Fibroblast of lung (primary cell): Measurements from ENCODE around the gene NPM1. TPM values are rescaled to one million over a fixed set of nuclear protein-coding genes. Genes with fewer than 3 reads are reported as not detected.

ENCODE experiments used
- DNase-seq, 2 donors: peaks; one replicate each; pipeline versions ENCODE4 v3.0.0 to v3.0.0-alpha.2; 2010; ENCODE audit warnings: low read depth in 2 of 2
- H2AFZ ChIP-seq: 2 replicates; pipeline ENCODE4 v1.5.1; 2012; ENCODE audit warnings: low read length, control low read depth, inconsistent platforms
- H3K27ac ChIP-seq: 2 replicates; pipeline ENCODE4 v1.5.1; 2011; ENCODE audit warnings: low read length, control low read depth; ENCODE audit not compliant: insufficient read depth
- H3K27me3 ChIP-seq: 2 replicates; pipeline ENCODE4 v1.5.1; 2011; ENCODE audit warnings: mild to moderate bottlenecking, low read length; ENCODE audit not compliant: control insufficient read depth, insufficient read depth
- H3K36me3 ChIP-seq: 2 replicates; pipeline ENCODE4 v1.5.1; 2011; ENCODE audit warnings: low read length; ENCODE audit not compliant: control insufficient read depth, insufficient read depth
- H3K4me1 ChIP-seq: 2 replicates; pipeline ENCODE4 v1.5.1; 2011; ENCODE audit warnings: low read length; ENCODE audit not compliant: control insufficient read depth, insufficient read depth; ENCODE audit errors: extremely low read depth
- H3K4me2 ChIP-seq: 2 replicates; pipeline ENCODE4 v1.5.1; 2011; ENCODE audit warnings: low read length, control low read depth; ENCODE audit not compliant: insufficient read depth; ENCODE audit errors: extremely low read depth
- H3K4me3 ChIP-seq, 4 experiments: fragments of 200-600 bp in 1 of 4; sonication (generic) in 1 of 4; replicated peaks in 1 of 4; 2 replicates each; pipeline ENCODE4 v1.5.1; 2011 to 2016; ENCODE audit warnings: low read length in 4 of 4, low read depth in 3 of 4, mild to moderate bottlenecking in 3 of 4, control low read depth in 2 of 4, inconsistent platforms in 1 of 4, mixed read lengths in 1 of 4; ENCODE audit not compliant: insufficient read depth in 1 of 4; ENCODE audit errors: control extremely low read depth in 1 of 4
- H3K79me2 ChIP-seq: 2 replicates; pipeline ENCODE4 v1.5.1; 2012; ENCODE audit warnings: mild to moderate bottlenecking, low read length, inconsistent platforms; ENCODE audit not compliant: control insufficient read depth, insufficient read depth
- H3K9ac ChIP-seq: 2 replicates; pipeline ENCODE4 v1.5.1; 2011; ENCODE audit warnings: mild to moderate bottlenecking, low read length, control low read depth; ENCODE audit not compliant: insufficient read depth
- H3K9me3 ChIP-seq: 2 replicates; pipeline ENCODE4 v1.5.1; 2012; ENCODE audit warnings: low read depth, low read length; ENCODE audit not compliant: control insufficient read depth, insufficient read depth
- H4K20me1 ChIP-seq: 2 replicates; pipeline ENCODE4 v1.5.1; 2011; ENCODE audit warnings: low read length; ENCODE audit not compliant: control insufficient read depth, insufficient read depth; ENCODE audit errors: extremely low read depth
- EZH2 ChIP-seq: IDR thresholded peaks from 2 replicates; pipeline ENCODE4 v1.5.1; 2012; ENCODE audit warnings: low read length, control low read depth, mild to moderate bottlenecking; ENCODE audit errors: missing control alignments
- polyA plus RNA-seq, 2 donors: library from polyadenylated mRNA; depleted of rRNA in 1 of 2; stranded (reverse) in 1 of 2; unstranded in 1 of 2; fragments of >200 nt; gene quantifications; 2 replicates each; pipeline ENCODE4 v1.2.1, GENCODE V29; 2011 to 2012; ENCODE audit warnings: missing spikeins in 1 of 2
- total RNA-seq: library from RNA; depleted of rRNA; stranded (reverse); fragments of >200 nt; gene quantifications from 2 replicates; pipeline ENCODE4 v1.2.1, GENCODE V29; 2014
- TF ChIP-seq, protein P1 (sequence below), 2 donors: IDR thresholded peaks in 1 of 2; conservative IDR thresholded peaks in 1 of 2; 1 replicate in 1 of 2; 2 replicates in 1 of 2; pipeline ENCODE4 v1.5.1; 2011 to 2012; ENCODE audit warnings: low read length in 2 of 2, control low read depth in 1 of 2, inconsistent platforms in 1 of 2, low read depth in 1 of 2, mild to moderate bottlenecking in 1 of 2

Gene NPM1
- total and polyA plus RNA-seq, 2 donors (not counting 1 experiment from before 2014, with no cell fraction given) = 1,067 to 4,158 TPM

DNA sequence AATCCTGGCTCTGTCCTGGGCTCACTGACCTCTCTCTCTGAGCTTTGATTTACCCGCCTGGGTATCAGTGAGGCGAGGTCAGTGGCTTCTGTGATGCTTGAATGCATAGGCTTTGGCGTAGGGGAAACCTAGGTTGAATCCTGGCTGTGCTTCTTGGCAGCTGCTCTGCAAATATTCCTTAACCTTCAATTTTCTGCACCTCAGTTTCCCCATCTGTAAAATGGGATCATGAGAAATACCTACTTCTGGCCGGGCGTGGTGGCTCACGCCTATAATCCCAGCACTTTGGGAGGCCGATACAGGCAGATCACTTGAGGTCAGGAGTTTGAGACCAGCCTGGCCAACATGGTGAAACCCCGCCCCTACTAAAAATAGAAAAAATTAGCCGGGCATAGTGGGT, 39.0 kb downstream of the NPM1 start:
- no peak overlapping the region for H2AFZ ChIP-seq
- no peaks in the 10 kb centered on the region for H3K27me3 ChIP-seq
- H3K9ac ChIP-seq = no peak overlapping the region
- H4K20me1 ChIP-seq = no peaks in the 10 kb centered on the region
- no peaks in the 10 kb centered on the region for H3K9me3 ChIP-seq
- no peak for DNase-seq
- H3K4me1 ChIP-seq = no peaks in the 10 kb centered on the region
- H3K4me2 ChIP-seq = no peak overlapping the region
- no peaks in the 10 kb centered on the region for H3K36me3 ChIP-seq
- no peak overlapping the region for H3K4me3 ChIP-seq
- TF ChIP-seq, protein P1, sequence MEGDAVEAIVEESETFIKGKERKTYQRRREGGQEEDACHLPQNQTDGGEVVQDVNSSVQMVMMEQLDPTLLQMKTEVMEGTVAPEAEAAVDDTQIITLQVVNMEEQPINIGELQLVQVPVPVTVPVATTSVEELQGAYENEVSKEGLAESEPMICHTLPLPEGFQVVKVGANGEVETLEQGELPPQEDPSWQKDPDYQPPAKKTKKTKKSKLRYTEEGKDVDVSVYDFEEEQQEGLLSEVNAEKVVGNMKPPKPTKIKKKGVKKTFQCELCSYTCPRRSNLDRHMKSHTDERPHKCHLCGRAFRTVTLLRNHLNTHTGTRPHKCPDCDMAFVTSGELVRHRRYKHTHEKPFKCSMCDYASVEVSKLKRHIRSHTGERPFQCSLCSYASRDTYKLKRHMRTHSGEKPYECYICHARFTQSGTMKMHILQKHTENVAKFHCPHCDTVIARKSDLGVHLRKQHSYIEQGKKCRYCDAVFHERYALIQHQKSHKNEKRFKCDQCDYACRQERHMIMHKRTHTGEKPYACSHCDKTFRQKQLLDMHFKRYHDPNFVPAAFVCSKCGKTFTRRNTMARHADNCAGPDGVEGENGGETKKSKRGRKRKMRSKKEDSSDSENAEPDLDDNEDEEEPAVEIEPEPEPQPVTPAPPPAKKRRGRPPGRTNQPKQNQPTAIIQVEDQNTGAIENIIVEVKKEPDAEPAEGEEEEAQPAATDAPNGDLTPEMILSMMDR (conservative IDR thresholded peaks at IDR 0.05 in 1 of 2, IDR thresholded peaks at IDR 0.05 in 1 of 2; ENCODE audit: low read depth in 1 of 2, low read length in 2 of 2) = no peak
- no peak for TF ChIP-seq EZH2
- no peak overlapping the region for H3K27ac ChIP-seq
- H3K79me2 ChIP-seq = no peaks in the 10 kb centered on the region

DNA sequence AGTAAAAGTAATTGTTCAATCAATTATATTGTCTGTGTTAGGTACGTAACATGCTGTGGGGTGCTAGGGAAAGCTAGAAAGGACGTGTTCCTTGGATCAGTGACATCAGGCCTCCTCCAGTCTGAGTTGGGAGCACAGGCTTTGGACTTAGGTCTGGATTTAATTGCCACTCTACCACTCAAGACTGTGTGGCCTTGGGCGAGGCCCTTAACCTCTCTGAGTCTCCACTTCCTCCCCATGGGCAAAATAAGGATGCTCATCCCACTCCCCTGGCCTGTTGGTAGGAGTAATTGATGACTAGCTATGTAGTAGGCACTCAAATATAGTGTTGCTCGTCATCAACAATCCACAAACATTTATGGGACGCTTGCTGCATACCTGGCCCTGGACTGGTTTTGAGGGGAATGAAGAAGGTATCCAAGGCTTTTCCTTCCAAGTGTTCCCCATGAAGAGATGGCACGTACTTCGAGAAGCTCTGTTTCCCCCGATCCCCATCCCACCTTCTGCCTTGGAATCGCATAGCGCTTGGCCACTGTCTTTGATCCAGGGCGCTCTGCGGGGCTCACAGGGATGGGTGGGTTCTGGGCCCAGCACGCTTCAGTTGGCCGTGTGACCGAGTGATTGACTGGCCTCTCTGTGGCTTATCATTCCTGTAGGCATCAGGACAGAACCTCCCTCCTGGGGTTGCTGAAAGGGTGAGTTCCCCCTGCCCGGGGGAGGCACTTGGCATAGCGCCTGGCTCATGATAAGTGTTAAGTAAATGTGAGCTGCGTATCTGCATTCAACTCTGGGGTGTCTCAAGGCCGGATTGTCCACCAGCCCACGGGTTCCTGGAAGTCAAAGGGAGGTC, 39.9 kb downstream of the NPM1 start:
- no peaks in the 10 kb centered on the region for H3K36me3 ChIP-seq
- H2AFZ ChIP-seq = no peak overlapping the region
- DNase-seq = no peak
- no peak overlapping the region for H3K9ac ChIP-seq
- H3K79me2 ChIP-seq = no peaks in the 10 kb centered on the region
- no peak overlapping the region for H3K27ac ChIP-seq
- TF ChIP-seq, protein P1 (conservative IDR thresholded peaks at IDR 0.05 in 1 of 2, IDR thresholded peaks at IDR 0.05 in 1 of 2; ENCODE audit: low read depth in 1 of 2, low read length in 2 of 2) = no peak
- no peak for TF ChIP-seq EZH2
- no peaks in the 10 kb centered on the region for H3K9me3 ChIP-seq
- H3K4me1 ChIP-seq = no peaks in the 10 kb centered on the region
- no peaks in the 10 kb centered on the region for H4K20me1 ChIP-seq
- no peaks in the 10 kb centered on the region for H3K27me3 ChIP-seq
- H3K4me3 ChIP-seq = no peak overlapping the region
- no peak overlapping the region for H3K4me2 ChIP-seq

DNA sequence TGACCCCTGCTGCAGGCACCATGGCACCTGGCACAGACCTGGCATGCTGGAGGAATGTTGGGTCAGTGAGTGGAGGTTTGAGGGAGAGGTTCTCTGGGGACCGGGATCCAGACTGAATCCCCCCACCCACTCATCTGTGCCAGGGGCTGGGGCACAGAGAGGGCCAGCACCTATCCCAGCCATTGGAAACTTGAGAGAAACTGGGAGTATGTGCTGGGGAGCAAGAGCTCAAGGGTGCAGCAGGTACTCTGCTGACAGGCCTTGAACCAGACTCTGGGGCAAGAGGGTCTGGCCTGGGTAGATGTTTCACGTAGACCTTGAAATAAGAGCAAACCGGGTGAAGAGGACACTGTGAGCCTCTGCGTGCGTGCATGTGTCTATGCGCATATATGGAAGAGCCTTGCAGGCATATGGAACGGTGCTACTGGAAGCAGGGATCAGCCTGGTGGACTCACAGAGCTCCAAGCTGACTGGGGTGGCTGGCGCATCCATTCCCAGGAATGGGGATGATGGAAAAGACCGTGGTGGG, 40.6 kb downstream of the NPM1 start:
- no peak overlapping the region for H3K27ac ChIP-seq
- no peak overlapping the region for H2AFZ ChIP-seq
- H3K36me3 ChIP-seq = no peaks in the 10 kb centered on the region
- no peaks in the 10 kb centered on the region for H3K9me3 ChIP-seq
- no peak for DNase-seq
- no peaks in the 10 kb centered on the region for H3K79me2 ChIP-seq
- no peak overlapping the region for H3K4me2 ChIP-seq
- H3K9ac ChIP-seq = no peak overlapping the region
- no peak overlapping the region for H3K4me3 ChIP-seq
- H3K4me1 ChIP-seq = no peaks in the 10 kb centered on the region
- no peaks in the 10 kb centered on the region for H3K27me3 ChIP-seq
- no peak for TF ChIP-seq EZH2
- TF ChIP-seq, protein P1 (conservative IDR thresholded peaks at IDR 0.05 in 1 of 2, IDR thresholded peaks at IDR 0.05 in 1 of 2; ENCODE audit: low read depth in 1 of 2, low read length in 2 of 2) = no peak
- no peaks in the 10 kb centered on the region for H4K20me1 ChIP-seq
